ENCODE data around the gene TUBB3.

TUBB3 gene

GRCh38 chr16:89936981-89937380 lies 13.8 kb downstream of the TUBB3 start:
- no peak for DNase-seq (ENCODE audit: low read depth in 3 of 3, low spot score in 1 of 3)

- no peak for DNase-seq (ENCODE audit: low read depth in 3 of 3, low spot score in 1 of 3)
Measured at GRCh38 chr16:89938175-89938885, 15.2 kb downstream of the TUBB3 start.

- DNase-seq (ENCODE audit: low read depth in 3 of 3, low spot score in 1 of 3) = no peak
Measured at GRCh38 chr16:89944773-89945172, 21.6 kb downstream of the TUBB3 start.

GRCh38 chr16:89945654-89946053 lies 22.5 kb downstream of the TUBB3 start:
- DNase-seq (ENCODE audit: low read depth in 3 of 3, low spot score in 1 of 3) = no peak

GRCh38 chr16:89946515-89946914 lies 23.4 kb downstream of the TUBB3 start:
- no peak for DNase-seq (ENCODE audit: low read depth in 3 of 3, low spot score in 1 of 3)

- DNase-seq (ENCODE audit: low read depth in 3 of 3, low spot score in 1 of 3) = no peak
Measured at GRCh38 chr16:89949121-89949742, 26.1 kb downstream of the TUBB3 start.

GRCh38 chr16:89949756-89950155 lies 26.6 kb downstream of the TUBB3 start:
- DNase-seq (ENCODE audit: low read depth in 3 of 3, low spot score in 1 of 3) = no peak

GRCh38 chr16:89951509-89951908 lies 28.4 kb downstream of the TUBB3 start:
- no peak for DNase-seq (ENCODE audit: low read depth in 3 of 3, low spot score in 1 of 3)

GRCh38 chr16:89952049-89952448 lies 28.9 kb downstream of the TUBB3 start:
- DNase-seq (ENCODE audit: low read depth in 3 of 3, low spot score in 1 of 3) = no peak

GRCh38 chr16:89952551-89952950 lies 29.4 kb downstream of the TUBB3 start:
- DNase-seq (ENCODE audit: low read depth in 3 of 3, low spot score in 1 of 3) = no peak

GRCh38 chr16:89953671-89954406 lies 30.7 kb downstream of the TUBB3 start:
- no peak for DNase-seq (ENCODE audit: low read depth in 3 of 3, low spot score in 1 of 3)

GRCh38 chr16:89954462-89954861 lies 31.3 kb downstream of the TUBB3 start:
- DNase-seq (ENCODE audit: low read depth in 3 of 3, low spot score in 1 of 3) = no peak

GRCh38 chr16:89955001-89955685 lies 32.0 kb downstream of the TUBB3 start:
- no peak for DNase-seq (ENCODE audit: low read depth in 3 of 3, low spot score in 1 of 3)

- no peak for DNase-seq (ENCODE audit: low read depth in 3 of 3, low spot score in 1 of 3)
Measured at GRCh38 chr16:89956505-89957215, 33.5 kb downstream of the TUBB3 start.

- no peak for DNase-seq (ENCODE audit: low read depth in 3 of 3, low spot score in 1 of 3)
Measured at GRCh38 chr16:89957216-89957785, 34.2 kb downstream of the TUBB3 start.

- DNase-seq (ENCODE audit: low read depth in 3 of 3, low spot score in 1 of 3) = no peak
Measured at GRCh38 chr16:89958068-89958467, 34.9 kb downstream of the TUBB3 start.

GRCh38 chr16:89958596-89958995 lies 35.5 kb downstream of the TUBB3 start:
- no peak for DNase-seq (ENCODE audit: low read depth in 3 of 3, low spot score in 1 of 3)

GRCh38 chr16:89960966-89961365 lies 37.8 kb downstream of the TUBB3 start:
- no peak for DNase-seq (ENCODE audit: low read depth in 3 of 3, low spot score in 1 of 3)

GRCh38 chr16:89961920-89962319 lies 38.8 kb downstream of the TUBB3 start:
- no peak for DNase-seq (ENCODE audit: low read depth in 3 of 3, low spot score in 1 of 3)

- no peak for DNase-seq (ENCODE audit: low read depth in 3 of 3, low spot score in 1 of 3)
Measured at GRCh38 chr16:89962754-89963498, 39.8 kb downstream of the TUBB3 start.
